Lung (tissue), 12 donors: ENCODE measurements around the gene PATJ. TPM values are rescaled to one million over a fixed set of nuclear protein-coding genes. Genes with fewer than 3 reads are reported as not detected.
A peak's percentile ranks its signal among the peaks of the same experiment; 100 is the strongest.

Source experiments
- ATAC-seq: fragments of 200-7000 bp; cut with Tn5 transposase; one replicate; pipeline ENCODE4 v1.9.1; 2020; ENCODE audit warnings: moderate number of reproducible peaks; ENCODE audit not compliant: insufficient read depth, low FRiP score
- DNase-seq, 3 donors: peaks; one replicate each; pipeline ENCODE4 v3.0.0-alpha.2; 2013 to 2017
- H3K27ac ChIP-seq, 2 donors: one replicate each; pipeline ENCODE4 v1.5.1; 2013; ENCODE audit warnings: mild to moderate bottlenecking in 2 of 2, moderate library complexity in 2 of 2, control low read depth in 1 of 2, inconsistent platforms in 1 of 2, low read depth in 1 of 2, low read length in 1 of 2
- H3K27me3 ChIP-seq, 3 donors: one replicate each; pipeline ENCODE4 v1.5.1; 2013; ENCODE audit warnings: low read length in 2 of 3; ENCODE audit not compliant: control insufficient read depth in 3 of 3, insufficient read depth in 3 of 3
- H3K36me3 ChIP-seq, 4 donors: one replicate each; pipeline ENCODE4 v1.5.1; 2013; ENCODE audit warnings: low read length in 4 of 4, mild to moderate bottlenecking in 1 of 4, moderate library complexity in 1 of 4; ENCODE audit not compliant: control insufficient read depth in 4 of 4, insufficient read depth in 4 of 4
- H3K4me1 ChIP-seq, 5 donors: one replicate each; pipeline ENCODE4 v1.5.1; 2013; ENCODE audit warnings: low read length in 5 of 5, mild to moderate bottlenecking in 2 of 5, moderate library complexity in 1 of 5; ENCODE audit not compliant: control insufficient read depth in 5 of 5, insufficient read depth in 5 of 5
- H3K4me3 ChIP-seq: one replicate; pipeline ENCODE4 v1.5.1; 2013; ENCODE audit warnings: mild to moderate bottlenecking, control low read depth, moderate library complexity
- H3K9ac ChIP-seq, 2 donors: one replicate each; pipeline ENCODE4 v1.5.1; 2013; ENCODE audit warnings: low read length in 2 of 2, control low read depth in 1 of 2; ENCODE audit not compliant: insufficient read depth in 1 of 2
- H3K9me3 ChIP-seq, 4 donors: one replicate each; pipeline ENCODE4 v1.5.1; 2013; ENCODE audit warnings: low read length in 3 of 4, mild to moderate bottlenecking in 1 of 4, moderate library complexity in 1 of 4; ENCODE audit not compliant: control insufficient read depth in 4 of 4, insufficient read depth in 3 of 4
- CTCF ChIP-seq: IDR thresholded peaks from 2 replicates; pipeline ENCODE4 v1.5.1; 2012; ENCODE audit warnings: mild to moderate bottlenecking; ENCODE audit errors: control extremely low read depth, extremely low read depth
- WGBS, 2 donors: extraction: QIAGEN DNeasy Blood & Tissue Kit; methylation state at CpG; one replicate each; pipeline ENCODE4 v1.1.7; 2013; 5-methylcytosine and 5-hydroxymethylcytosine counted together
- polyA plus RNA-seq, 2 donors: library from polyadenylated mRNA; stranded (reverse); fragments of 200-250 nt; gene quantifications; one replicate each; pipeline ENCODE4 v1.2.1, GENCODE V29; 2013
- total RNA-seq, 2 donors: library from RNA; depleted of rRNA in 1 of 2; stranded (reverse); fragments of >200 nt in 1 of 2; gene quantifications; one replicate each; pipeline ENCODE4 v1.2.1, GENCODE V29; 2014 to 2021
- donor health status: control.
- donor health status: control.
- donor health status: Bipolar disorder and iron deficiency.
- donor health status: healthy.
- donor health status: DM: yes; HTN: yes; CAD: no.

Gene PATJ
- total and polyA plus RNA-seq, 4 donors, result 5.3 to 115 (median 26.8) TPM

GRCh38 chr1:62012095-62012494, 269.8 kb downstream of the PATJ start:
- no peak for ATAC-seq
- no peak for TF ChIP-seq CTCF
- WGBS, 2 donors, result 54 to 91% methylated on average over 1 of the region's 1 CpG

GRCh38 chr1:62012836-62013235, 270.6 kb downstream of the PATJ start:
- WGBS, 2 donors, result 80 to 86% methylated on average over 6 of the region's 6 CpGs

More at GRCh38 chr1:62012095-62012494, 269.8 kb downstream of the PATJ start:
- no peak overlapping the region for H3K27ac ChIP-seq
- H3K27me3 ChIP-seq, result no peaks in the 10 kb centered on the region
- H3K4me3 ChIP-seq, result no peak overlapping the region
- no peak overlapping the region for H3K9ac ChIP-seq
- peaks cover 0 to 2% (median under 1%) of the 10 kb centered on the region in 4 donors for H3K36me3 ChIP-seq
- no peaks in the 10 kb centered on the region for H3K9me3 ChIP-seq
- H3K4me1 ChIP-seq, result peaks cover 0 to 5% (median 0%) of the 10 kb centered on the region in 5 donors
- no peak for DNase-seq

GRCh38 chr1:62013264-62013663, 271.0 kb downstream of the PATJ start:
- Histone ChIP-seq H3K4me1 (peaks cover 0 to 5% (median 0%) of the 10 kb centered on the region in 5 donors), H3K9me3 (no peaks in the 10 kb centered on the region), H3K4me3 (no peak overlapping the region), H3K27ac (no peak overlapping the region), H3K27me3 (no peaks in the 10 kb centered on the region), H3K9ac (no peak overlapping the region), H3K36me3 (peaks cover 0 to 2% (median 0%) of the 10 kb centered on the region in 4 donors)
- 90 to 91% methylated on average over 5 of the region's 5 CpGs for WGBS, 2 donors
- DNase-seq (no peak), ATAC-seq (no peak)
- TF ChIP-seq CTCF, result no peak

More at GRCh38 chr1:62012836-62013235, 270.6 kb downstream of the PATJ start:
- Histone ChIP-seq H3K36me3 (peaks cover 0 to 2% (median 0%) of the 10 kb centered on the region in 4 donors), H3K27ac (no peak overlapping the region), H3K9me3 (no peaks in the 10 kb centered on the region), H3K4me1 (peaks cover 0 to 5% (median 0%) of the 10 kb centered on the region in 5 donors), H3K9ac (no peak overlapping the region), H3K4me3 (no peak overlapping the region), H3K27me3 (no peaks in the 10 kb centered on the region)
- ATAC-seq (no peak), DNase-seq (peak; percentile 39 to 72 (median 67))
- no peak for TF ChIP-seq CTCF
